Measurements from ENCODE around the gene GFPT2.

- TF ChIP-seq ZNF274 (IDR thresholded peaks at IDR 0.05; ENCODE audit: low read depth, low read length) (no peak), YY1 (IDR thresholded peaks at IDR 0.05; ENCODE audit: insufficient read depth, insufficient read length) (no peak)
Observed at GRCh38 chr5:180315762-180316212, 37.3 kb downstream of the GFPT2 start.

All from NT2/D1 (cell line).